ENCODE results near the gene SEPTIN1.
"Not testable (repeated sequence)": the region's sequence is repeated elsewhere in the genome, so short reads cannot be mapped to it uniquely, and the experiment has no call there.

The SEPTIN1 gene

DNA sequence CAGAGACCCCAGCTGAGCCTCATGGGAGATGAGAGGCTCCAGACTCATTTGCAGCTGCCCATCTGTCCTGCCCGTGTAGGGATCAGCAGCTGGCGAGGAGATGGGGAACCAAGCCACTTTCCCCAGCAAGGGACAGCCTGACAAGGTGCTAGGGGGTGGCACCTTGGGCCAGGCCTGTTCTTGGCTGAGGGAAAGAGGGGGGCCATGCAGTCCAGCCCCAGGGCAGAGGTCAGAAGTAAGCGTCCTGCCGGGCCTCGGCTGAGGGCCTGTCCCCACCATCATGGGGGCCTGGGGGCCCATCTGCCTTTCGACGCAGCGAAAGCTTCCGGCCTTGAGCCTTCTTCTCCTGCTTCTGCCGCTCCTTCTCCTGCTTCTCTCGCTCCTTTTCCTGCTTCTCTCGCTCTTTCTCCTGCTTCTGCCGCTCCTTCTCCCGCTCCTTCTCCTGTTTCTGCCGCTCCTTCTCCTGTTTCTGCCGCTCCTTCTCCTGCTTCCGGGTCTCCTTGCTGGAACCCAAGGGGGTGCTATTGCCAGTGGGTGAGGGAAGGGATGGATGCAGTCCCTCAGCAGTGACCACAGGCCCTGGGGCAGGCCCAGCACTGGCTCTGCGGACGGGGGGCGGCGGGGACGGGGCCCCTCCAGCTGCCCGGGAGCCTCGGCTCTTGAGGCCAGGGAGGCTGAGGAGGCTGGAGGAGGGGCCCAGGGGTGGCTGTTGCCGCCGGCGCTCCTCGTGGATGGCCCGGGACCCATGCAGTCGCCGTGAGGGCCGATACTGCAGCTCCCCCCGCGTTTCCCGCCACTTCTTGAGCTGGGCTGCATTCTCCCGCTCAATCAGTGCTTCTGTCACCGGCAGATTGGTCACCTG, 24.4 kb downstream of the SEPTIN1 start:
- no peak for DNase-seq (ENCODE audit: low spot score)

- no peak for DNase-seq (ENCODE audit: low spot score)
Observed at GRCh38 chr16:30357085-30357714, 25.2 kb downstream of the SEPTIN1 start.

DNA sequence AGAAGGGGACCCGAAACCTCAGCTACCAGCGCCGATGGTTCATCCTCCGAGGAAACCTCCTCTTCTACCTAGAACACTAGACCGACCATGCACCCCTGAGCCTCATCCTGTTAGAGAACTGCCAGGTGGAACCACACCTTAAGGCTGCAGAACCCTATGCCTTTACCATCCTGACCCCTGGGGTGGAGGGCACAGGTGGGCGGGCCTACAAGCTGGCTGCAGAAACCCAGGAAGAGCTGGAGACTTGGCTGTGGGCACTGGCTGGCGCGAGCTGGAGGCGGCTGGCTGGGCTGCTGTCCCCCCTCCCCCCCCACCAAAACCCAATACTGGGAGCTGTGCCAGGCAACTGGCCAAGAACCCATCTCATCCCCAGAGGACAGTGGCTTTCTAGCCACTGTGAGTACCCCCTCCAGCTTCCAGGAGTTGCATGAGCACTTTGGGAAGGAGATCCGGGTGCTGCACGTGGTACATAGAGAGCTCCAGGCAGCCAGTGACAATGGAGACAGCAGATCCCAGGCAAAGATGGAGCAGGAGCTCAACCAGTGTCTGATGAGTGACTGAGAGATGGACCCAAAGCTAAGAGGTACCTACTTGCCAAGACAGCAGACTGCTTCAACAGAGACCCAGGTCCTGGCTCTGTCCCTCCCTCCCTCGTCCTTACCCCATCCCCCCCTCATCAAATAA, 25.8 kb downstream of the SEPTIN1 start:
- no peak for DNase-seq (ENCODE audit: low spot score)

GRCh38 chr16:30355954-30356308, 26.4 kb downstream of the SEPTIN1 start:
- no peak for DNase-seq (ENCODE audit: low spot score)

- DNase-seq (ENCODE audit: low spot score) = peak; percentile 95
Observed at GRCh38 chr16:30355144-30355953, 27.0 kb downstream of the SEPTIN1 start, which contains the start of gene CD2BP2. Gene CD2BP2 (minus strand): TSS chr16:30355308. CDS start chr16:30354681, 627 bp downstream.

GRCh38 chr16:30354423-30355143, 27.8 kb downstream of the SEPTIN1 start:
- no peak for DNase-seq (ENCODE audit: low spot score)

DNA sequence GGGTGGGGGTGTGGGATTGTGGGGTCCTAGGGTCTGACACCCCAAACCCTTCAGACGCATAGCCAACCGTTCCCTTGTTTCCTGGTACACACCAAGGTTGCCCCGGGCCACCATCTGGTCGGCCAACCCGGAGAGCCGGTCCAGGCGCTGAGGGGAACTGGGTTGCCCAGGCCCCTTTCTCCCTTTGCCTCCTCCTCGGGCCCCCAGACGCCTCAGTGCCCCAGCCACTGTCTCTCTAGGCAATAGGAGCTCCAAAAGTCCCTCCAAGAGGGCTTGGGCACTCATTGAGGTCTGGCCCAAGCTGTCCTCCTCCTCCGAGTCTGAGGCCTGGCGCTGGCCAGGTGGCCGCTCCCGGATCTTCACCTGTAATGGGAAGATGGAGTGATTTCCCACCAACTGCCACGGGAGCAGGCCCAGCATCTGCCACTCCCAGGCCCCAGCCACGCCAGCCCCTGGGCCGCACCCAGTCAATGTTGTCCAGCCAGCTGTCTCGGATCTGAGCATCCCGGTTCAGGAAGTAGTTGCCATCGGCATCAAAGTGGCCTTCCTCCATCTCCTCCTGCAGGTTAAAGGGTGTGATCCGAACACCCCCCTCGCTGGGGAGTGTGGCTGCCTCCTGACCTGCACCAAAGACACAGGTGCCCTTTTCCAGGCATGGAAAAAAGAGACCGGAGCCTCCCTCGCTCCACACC, 28.8 kb downstream of the SEPTIN1 start:
- DNase-seq (ENCODE audit: low spot score) = no peak

DNA sequence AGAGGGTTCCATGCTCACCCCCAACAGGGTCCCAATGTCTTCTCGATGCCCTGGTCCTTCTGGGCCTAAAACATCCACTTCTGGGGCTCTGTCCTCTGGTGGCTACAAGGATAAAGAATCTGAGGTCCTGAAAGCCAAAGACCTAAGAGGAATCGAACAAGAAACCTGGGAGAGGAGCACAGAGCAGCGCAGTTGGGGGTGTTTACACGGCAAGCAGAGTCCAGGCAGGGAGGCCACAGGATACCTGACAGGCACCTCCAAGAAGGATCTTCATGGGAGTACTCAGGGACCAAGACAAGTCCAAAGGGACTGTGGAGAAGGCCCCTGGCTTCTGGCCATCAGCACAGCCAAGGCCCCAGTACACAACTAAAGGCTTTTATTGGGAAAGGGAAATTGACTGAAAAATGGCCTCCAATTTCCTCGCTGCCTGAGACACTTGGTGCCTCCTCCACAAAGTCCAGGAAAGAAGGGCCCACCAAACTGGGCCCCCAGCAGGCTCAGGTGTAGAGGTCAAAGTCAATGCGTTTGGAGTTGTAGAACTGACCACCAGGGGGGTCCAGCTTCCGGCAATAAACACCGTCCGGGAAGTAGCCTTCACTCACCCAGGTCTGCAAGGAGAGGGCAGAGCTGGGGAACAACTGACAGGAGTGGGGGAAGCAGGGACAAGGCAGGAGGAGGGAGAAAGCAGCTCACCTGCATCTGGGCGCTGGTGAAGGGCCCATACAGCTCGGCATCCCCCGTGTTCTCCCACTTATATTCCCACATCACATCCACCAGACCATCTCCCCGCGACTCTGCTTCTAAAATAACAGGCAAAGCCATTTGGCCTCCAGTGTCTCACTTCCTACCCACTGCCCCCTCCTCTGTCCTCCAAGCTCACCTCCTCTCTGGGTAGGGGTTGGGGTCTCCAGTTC, 29.6 kb downstream of the SEPTIN1 start:
- no peak for DNase-seq (ENCODE audit: low spot score)

DNA sequence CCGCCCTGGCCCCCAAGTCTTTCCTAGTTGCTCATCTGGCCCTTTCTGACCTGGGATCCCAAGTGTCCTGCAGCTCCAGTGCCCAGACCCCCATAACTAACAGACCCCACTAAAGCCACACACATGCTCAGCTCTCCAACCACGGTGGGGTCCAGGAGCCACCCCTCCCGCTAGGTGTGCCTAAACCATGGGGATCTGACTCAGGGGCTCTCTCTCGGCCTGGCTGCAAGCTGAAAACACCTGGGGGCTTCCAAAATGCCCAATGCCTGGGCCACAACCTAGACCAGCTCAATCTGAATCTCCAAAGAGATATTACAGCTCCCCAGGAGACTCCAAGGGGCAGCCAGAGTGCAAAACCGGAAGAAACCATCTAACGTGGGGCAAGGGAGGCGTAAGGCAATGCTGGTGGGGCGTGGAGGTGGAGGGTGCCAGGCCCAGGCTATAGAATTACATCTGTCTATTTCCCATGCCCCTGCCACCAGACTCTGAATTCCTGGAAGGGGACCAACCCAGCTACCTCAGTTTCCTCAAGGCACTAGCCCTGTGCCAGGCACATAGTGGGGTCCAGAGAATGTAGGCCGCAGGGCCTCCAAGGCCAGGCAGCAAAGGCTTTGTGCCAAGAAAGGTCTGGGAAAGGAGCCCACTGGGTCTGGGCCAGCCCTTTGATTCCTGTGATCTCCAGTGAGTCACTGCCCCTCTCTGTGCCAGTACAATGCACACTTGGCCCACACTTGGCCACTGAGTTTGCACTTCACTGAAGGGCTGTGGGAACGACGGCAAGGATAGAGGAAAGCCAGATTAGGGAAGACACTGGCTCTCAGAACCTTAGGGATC, 30.6 kb downstream of the SEPTIN1 start:
- peak; percentile 82 for DNase-seq (ENCODE audit: low spot score)

- no peak for DNase-seq (ENCODE audit: low spot score)
Observed at GRCh38 chr16:30351001-30351441, 31.3 kb downstream of the SEPTIN1 start.

DNA sequence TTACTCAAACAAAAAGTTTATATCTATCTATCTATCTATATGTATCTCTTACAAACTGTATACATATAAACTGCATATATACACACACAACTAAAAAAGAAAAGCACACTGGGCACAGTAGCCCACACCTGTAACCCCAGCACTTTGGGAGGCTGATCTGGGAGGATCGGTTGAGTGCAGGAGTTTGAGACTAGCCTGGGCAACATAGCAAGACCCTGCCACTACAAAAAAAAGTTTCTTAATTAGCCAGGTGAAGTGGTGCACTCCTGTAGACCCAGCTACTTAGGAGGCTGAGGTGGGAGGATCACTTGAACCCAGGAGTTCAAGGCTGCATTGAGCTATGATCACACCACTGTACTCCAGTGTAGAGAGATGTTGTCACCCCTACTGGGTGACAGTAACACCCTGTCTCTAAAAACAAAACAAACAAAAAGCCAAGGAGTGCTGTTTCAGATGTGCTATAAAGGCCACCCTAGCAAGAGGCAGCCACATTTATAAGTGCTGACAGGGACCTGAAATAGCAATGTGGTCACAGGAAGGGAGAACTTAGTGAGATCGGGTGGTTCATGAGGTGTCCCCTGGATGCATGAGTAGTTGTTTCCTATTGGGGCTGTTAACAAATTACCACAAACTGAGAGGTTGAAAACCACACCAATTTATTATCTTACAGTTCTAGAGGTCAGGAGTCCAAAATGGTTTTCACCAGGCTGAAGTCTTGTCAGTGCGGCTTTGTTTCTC, 32.1 kb downstream of the SEPTIN1 start:
- no peak for DNase-seq (ENCODE audit: low spot score)

DNA sequence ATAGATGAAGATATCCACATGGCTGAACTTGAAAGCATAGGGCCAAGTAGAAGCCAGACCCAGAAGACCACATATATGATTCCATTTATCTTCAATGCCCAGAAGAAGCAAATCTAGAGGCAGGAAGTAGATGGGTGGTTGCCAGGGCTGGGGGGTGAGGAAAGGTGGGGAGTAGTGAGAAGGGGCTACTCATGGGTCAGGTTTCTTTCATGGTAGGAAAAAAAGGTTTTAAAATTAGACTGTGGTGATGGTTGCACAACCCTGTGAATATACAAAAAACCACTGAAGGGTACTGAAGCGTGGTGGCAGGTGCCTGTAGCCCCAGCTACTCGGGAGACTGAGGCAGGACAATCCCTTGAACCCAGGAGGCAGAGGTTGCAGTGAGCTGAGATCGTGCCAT, 32.7 kb downstream of the SEPTIN1 start:
- no peak for DNase-seq (ENCODE audit: low spot score)

DNA sequence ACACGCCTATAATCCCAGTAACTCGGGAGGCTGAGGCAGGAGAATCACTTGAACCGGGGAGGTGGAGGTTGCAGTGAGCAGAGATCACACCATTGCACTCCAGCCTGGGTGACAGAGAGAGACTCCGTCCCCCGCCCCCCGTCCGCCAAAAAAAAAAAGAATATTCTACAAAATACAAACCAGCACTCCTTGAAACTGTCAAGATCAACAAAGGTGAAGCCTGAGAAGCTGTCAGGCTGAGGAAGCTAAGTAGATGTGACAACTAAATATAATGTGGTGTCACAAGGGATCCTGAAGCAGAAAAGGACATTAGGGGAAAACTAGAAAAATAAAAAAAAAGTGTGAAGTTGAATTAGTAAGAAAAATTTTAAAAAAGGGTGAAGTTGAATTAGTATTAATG, 33.4 kb downstream of the SEPTIN1 start:
- no peak for DNase-seq (ENCODE audit: low spot score)

GRCh38 chr16:30348113-30348512, 34.2 kb downstream of the SEPTIN1 start:
- DNase-seq (ENCODE audit: low spot score) = no peak

DNA sequence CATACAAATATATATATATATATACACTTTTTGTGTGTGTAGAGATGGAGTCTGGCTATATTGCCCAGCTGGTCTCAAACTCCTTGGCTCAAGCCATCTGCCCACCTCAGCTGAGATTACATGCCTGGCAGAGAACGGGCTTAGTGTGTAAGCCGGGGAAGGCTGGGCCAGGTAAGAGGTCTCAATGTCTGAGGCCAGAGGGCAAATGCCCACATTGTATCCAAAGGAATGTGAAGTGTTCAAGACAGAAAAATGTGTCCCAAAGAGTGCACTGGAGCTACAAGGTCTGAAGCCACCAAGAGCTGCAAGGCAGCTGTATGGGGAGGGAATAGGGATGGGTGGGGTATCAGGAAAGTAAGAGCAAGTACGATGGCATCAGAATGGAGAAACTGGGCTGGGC, 36.1 kb downstream of the SEPTIN1 start:
- no peak for DNase-seq (ENCODE audit: low spot score)

- DNase-seq (ENCODE audit: low spot score) = not testable (repeated sequence)
Observed at GRCh38 chr16:30343491-30343820, 38.9 kb downstream of the SEPTIN1 start.

GRCh38 chr16:30342751-30343490, 39.4 kb downstream of the SEPTIN1 start:
- no peak for DNase-seq (ENCODE audit: low spot score)
